H1 (cell line): ENCODE data around the gene ABHD8. TPM values are rescaled to one million over a fixed set of nuclear protein-coding genes. Genes with fewer than 3 reads are reported as not detected.

Experiments
- CTCF ChIA-PET: fragments of 300-600 bp; sonication (Branson Sonifier 250); formaldehyde crosslinking; loops from one replicate; lab custom pipeline; 2021; ENCODE audit not compliant: partially characterized antibody; lab: Charles Lee
- POLR2A ChIA-PET: fragments of 300-600 bp; sonication (Branson Sonifier 250); formaldehyde crosslinking; loops from one replicate; lab custom pipeline; 2021; ENCODE audit warnings: inconsistent platforms; ENCODE audit not compliant: partially characterized antibody; lab: Charles Lee
- DNase-seq, 2 experiments: peaks; one replicate each; pipeline versions ENCODE4 v3.0.0 to v3.0.0-alpha.2; 2010 to 2022; ENCODE audit warnings: low spot score in 2 of 2, low read depth in 1 of 2, mixed read lengths in 1 of 2
- FAIRE-seq: peaks from 2 replicates; lab custom pipeline; 2011; peaks lifted over from hg19 to GRCh38; lab: Jason Lieb, UNC
- H2AFZ ChIP-seq: 2 replicates; pipeline ENCODE4 v1.8.1; 2012; ENCODE audit warnings: low read length, inconsistent platforms
- H2AK5ac ChIP-seq: 2 replicates; pipeline ENCODE4 v1.6.1; 2013; ENCODE audit warnings: low read depth, low read length
- H2BK120ac ChIP-seq: replicated peaks from 2 replicates; pipeline ENCODE3; 2013; ENCODE audit warnings: low read depth, low read length, inconsistent platforms
- H2BK12ac ChIP-seq: 2 replicates; pipeline ENCODE4 v1.6.1; 2013; ENCODE audit warnings: low read depth, low read length
- H2BK15ac ChIP-seq: 2 replicates; pipeline ENCODE4 v1.6.1; 2013; ENCODE audit warnings: low read length
- H2BK20ac ChIP-seq: 2 replicates; pipeline ENCODE4 v1.6.1; 2013; ENCODE audit warnings: low read length
- H2BK5ac ChIP-seq: 2 replicates; pipeline ENCODE4 v1.6.1; 2013; ENCODE audit warnings: low read depth, low read length
- H3K14ac ChIP-seq: 2 replicates; pipeline ENCODE4 v1.6.1; 2013; ENCODE audit warnings: inconsistent platforms; ENCODE audit not compliant: insufficient read length
- H3K18ac ChIP-seq: 2 replicates; pipeline ENCODE4 v1.6.1; 2013; ENCODE audit warnings: low read length; ENCODE audit errors: extremely low read depth
- H3K23ac ChIP-seq: 2 replicates; pipeline ENCODE4 v1.6.1; 2013; ENCODE audit warnings: inconsistent platforms; ENCODE audit not compliant: insufficient read length
- H3K23me2 ChIP-seq: 2 replicates; pipeline ENCODE4 v1.6.1; 2013; ENCODE audit warnings: low read depth, low read length
- H3K27ac ChIP-seq: 2 replicates; pipeline ENCODE4 v1.6.1; 2011; ENCODE audit warnings: low read depth, low read length, inconsistent platforms
- H3K27me3 ChIP-seq, 4 experiments: replicated peaks in 1 of 4; 1 replicate in 1 of 4; 2 replicates in 3 of 4; pipeline versions ENCODE4 v1.6.1 to v1.8.1; 2011 to 2013; ENCODE audit warnings: low read length in 3 of 4, mild to moderate bottlenecking in 3 of 4, inconsistent platforms in 2 of 4, mixed read lengths in 2 of 4, moderate library complexity in 1 of 4; ENCODE audit not compliant: control insufficient read depth in 3 of 4, insufficient read depth in 3 of 4; ENCODE audit errors: extremely low read depth in 1 of 4
- H3K36me3 ChIP-seq, 4 experiments: 2 replicates each; pipeline versions ENCODE4 v1.6.1 to v1.8.1; 2011 to 2013; ENCODE audit warnings: mild to moderate bottlenecking in 4 of 4, low read length in 3 of 4, moderate library complexity in 2 of 4, control low read depth in 1 of 4, inconsistent platforms in 1 of 4; ENCODE audit not compliant: insufficient read depth in 4 of 4, control insufficient read depth in 2 of 4
- H3K4ac ChIP-seq: replicated peaks from 2 replicates; pipeline ENCODE3; 2013; ENCODE audit warnings: low read length, low read depth, mixed read lengths, inconsistent platforms; ENCODE audit not compliant: insufficient read length
- H3K4me1 ChIP-seq, 4 experiments: replicated peaks in 1 of 4; 1 replicate in 1 of 4; 2 replicates in 3 of 4; pipeline versions ENCODE4 v1.6.1 to v1.8.1; 2011 to 2013; ENCODE audit warnings: low read length in 3 of 4, inconsistent platforms in 2 of 4, mixed read lengths in 1 of 4; ENCODE audit not compliant: insufficient read depth in 4 of 4, control insufficient read depth in 3 of 4
- H3K4me2 ChIP-seq, 2 experiments: 2 replicates each; pipeline versions ENCODE4 v1.6.1 to v1.8.1; 2011 to 2013; ENCODE audit warnings: low read depth in 2 of 2, low read length in 2 of 2, control low read depth in 1 of 2, inconsistent platforms in 1 of 2, mild to moderate bottlenecking in 1 of 2; ENCODE audit not compliant: insufficient read depth in 1 of 2
- H3K4me3 ChIP-seq, 4 experiments: fragments of 200-600, 300-600 bp in 1 of 4; sonication (generic), shearing (Covaris generic), sonication (Bioruptor Twin) in 1 of 4; 2 replicates each; pipeline versions ENCODE4 v1.5.1 to v1.8.1; 2011 to 2016; ENCODE audit warnings: low read length in 4 of 4, low read depth in 3 of 4, control low read depth in 2 of 4, inconsistent platforms in 2 of 4, mild to moderate bottlenecking in 2 of 4, mixed read lengths in 1 of 4, moderate library complexity in 1 of 4; ENCODE audit not compliant: insufficient read depth in 2 of 4; ENCODE audit errors: extremely low read depth in 1 of 4
- H3K56ac ChIP-seq: replicated peaks from 2 replicates; pipeline ENCODE3; 2013; ENCODE audit warnings: low read depth, mild to moderate bottlenecking, mixed read lengths, low read length, inconsistent platforms; ENCODE audit not compliant: insufficient read length
- H3K79me1 ChIP-seq: 2 replicates; pipeline ENCODE4 v1.6.1; 2013; ENCODE audit warnings: low read depth, low read length, control low read depth
- H3K79me2 ChIP-seq, 2 experiments: 2 replicates each; pipeline versions ENCODE4 v1.6.1 to v1.8.1; 2012 to 2013; ENCODE audit warnings: low read length in 2 of 2, mild to moderate bottlenecking in 2 of 2, inconsistent platforms in 1 of 2; ENCODE audit not compliant: insufficient read depth in 2 of 2, control insufficient read depth in 1 of 2
- H3K9ac ChIP-seq, 4 experiments: replicated peaks in 1 of 4; 1 replicate in 1 of 4; 2 replicates in 3 of 4; pipeline versions ENCODE4 v1.6.1 to v1.8.1; 2011 to 2013; ENCODE audit warnings: low read depth in 3 of 4, low read length in 3 of 4, control low read depth in 2 of 4, mild to moderate bottlenecking in 2 of 4, moderate library complexity in 2 of 4, inconsistent platforms in 1 of 4; ENCODE audit errors: extremely low read depth in 1 of 4
- H3K9me3 ChIP-seq, 2 experiments: 2 replicates each; pipeline versions ENCODE4 v1.6.1 to v1.8.1; 2012 to 2013; ENCODE audit warnings: mild to moderate bottlenecking in 2 of 2, moderate library complexity in 2 of 2, control low read depth in 1 of 2, inconsistent platforms in 1 of 2, low read depth in 1 of 2, low read length in 1 of 2, mixed read lengths in 1 of 2; ENCODE audit not compliant: insufficient read depth in 2 of 2
- H4K20me1 ChIP-seq, 2 experiments: replicated peaks in 1 of 2; 2 replicates each; pipeline versions ENCODE3 to v1.8.1; 2011 to 2013; ENCODE audit warnings: inconsistent platforms in 2 of 2, low read length in 2 of 2, mild to moderate bottlenecking in 1 of 2; ENCODE audit not compliant: insufficient read depth in 2 of 2, control insufficient read depth in 1 of 2
- H4K5ac ChIP-seq: 2 replicates; pipeline ENCODE4 v1.6.1; 2013; ENCODE audit warnings: low read length, low read depth, mixed read lengths, inconsistent platforms; ENCODE audit not compliant: insufficient read length
- H4K8ac ChIP-seq: 2 replicates; pipeline ENCODE4 v1.8.0; 2013; ENCODE audit warnings: mild to moderate bottlenecking, moderate library complexity, low read length, inconsistent platforms; ENCODE audit not compliant: insufficient read depth; ENCODE audit errors: extremely low read depth
- H4K91ac ChIP-seq: replicated peaks from 2 replicates; pipeline ENCODE3; 2013; ENCODE audit warnings: low read length, mixed read lengths, inconsistent platforms; ENCODE audit not compliant: insufficient read length
- CREB1 ChIP-seq: IDR thresholded peaks from 2 replicates; pipeline ENCODE4 v1.6.1; 2012; ENCODE audit warnings: inconsistent platforms
- KDM1A ChIP-seq: fragments of 200-600, 300-600 bp; sonication (generic); IDR thresholded peaks from 2 replicates; pipeline ENCODE4 v1.7.1; 2016; ENCODE audit warnings: mild to moderate bottlenecking, low read length, borderline replicate concordance
- SIRT6 ChIP-seq: IDR thresholded peaks from one replicate; pipeline ENCODE4 v1.7.1; 2012; ENCODE audit warnings: low read length, inconsistent platforms
- WGBS, 2 experiments: shearing (Covaris generic) in 1 of 2; methylation state at CpG; one replicate each; pipeline versions ENCODE4 v1.1.6 to v1.1.7; 2013 to 2015; ENCODE audit warnings: low lambda C conversion rate in 2 of 2, mixed read lengths in 2 of 2, inconsistent platforms in 1 of 2, low coverage in 1 of 2, missing lambda C conversion rate in 1 of 2; ENCODE audit not compliant: insufficient replicate concordance in 2 of 2, insufficient coverage in 1 of 2, insufficient read length in 1 of 2; ENCODE audit errors: extremely low coverage in 1 of 2, missing lambda C conversion rate in 1 of 2; 5-methylcytosine and 5-hydroxymethylcytosine counted together
- polyA plus RNA-seq, 7 experiments: library from polyadenylated mRNA; depleted of rRNA in 3 of 7; stranded (reverse) in 5 of 7; unstranded in 2 of 7; fragments of >200 nt in 5 of 7; fragments of 200-250 nt in 2 of 7; gene quantifications; 1 replicate in 5 of 7; 2 replicates in 1 of 7; 4 replicates in 1 of 7; pipeline versions ENCODE4 v1.2.1 to v1.2.3, GENCODE V29; 2011 to 2013; ENCODE audit warnings: missing spikeins in 2 of 7, mixed read lengths in 2 of 7
- total RNA-seq: library from RNA; stranded (reverse); fragmentation: NEBNext Ultra II Directional; extraction: Animal tissue kit (Norgen Biotek cat#: 25700); gene quantifications from 2 replicates; pipeline ENCODE4 v1.2.1, GENCODE V29; 2021

Gene ABHD8
- total and polyA plus RNA-seq, 2 of the 8 experiments (the other 6 are each of a cell fraction or from before 2014, with no cell fraction given): 11.3 to 18.7 TPM

GRCh38 chr19:17347877-17348276, 44.7 kb upstream of the ABHD8 start:
- Histone ChIP-seq H2BK120ac (no peak overlapping the region), H2AFZ (no peak overlapping the region), H2BK5ac (no peak overlapping the region), H4K8ac (no peak overlapping the region), H4K5ac (no peak overlapping the region), H4K91ac (peak overlapping the region; percentile 32), H3K9ac (no peak overlapping the region), H3K4ac (no peak overlapping the region), H3K14ac (no peak overlapping the region), H3K4me1 (peaks cover 0 to 4% (median 3%) of the 10 kb centered on the region in 4 experiments; a peak in 3 of 7 replicates), H4K20me1 (no peaks in the 10 kb centered on the region), H3K27ac (no peak overlapping the region), H3K36me3 (no peaks in the 10 kb centered on the region), H3K23me2 (no peaks in the 10 kb centered on the region), H3K4me3 (no peak overlapping the region), H2AK5ac (no peak overlapping the region), H2BK12ac (no peak overlapping the region), H3K27me3 (no peaks in the 10 kb centered on the region), H2BK15ac (no peak overlapping the region), H3K9me3 (no peaks in the 10 kb centered on the region), H3K18ac (no peak overlapping the region), H3K23ac (no peak overlapping the region), H2BK20ac (0 out of 2 replicates have a peak overlapping the region, but pooled peaks have one; percentile 51), H3K4me2 (no peak overlapping the region), H3K79me2 (no peaks in the 10 kb centered on the region), H3K79me1 (no peaks in the 10 kb centered on the region), H3K56ac (no peak overlapping the region)
- no peak for TF ChIP-seq SIRT6
- TF ChIP-seq CREB1: no peak
- TF ChIP-seq KDM1A: peak; percentile 83
- no peak for DNase-seq
- ChIA-PET POLR2A (interaction anchor here (0.9 to 2.1 kb wide), 3 partner anchors 10 to 57 kb away, joined by 3 to 6 read pairs (median 3); partner anchors contain the start of gene GTPBP3), CTCF (interaction anchor here (1.4 to 13.5 kb wide), 8 partner anchors 10 to 117 kb away, joined by 5 to 153 read pairs (median 6); partner anchors contain the start of gene CCDC194)
- no peak for FAIRE-seq
- WGBS, 2 experiments: 89% methylated on average over 2 of the region's 2 CpGs; no CpG with 5 or more reads in 1 of the 2 experiments
